HL-60 (cell line): ENCODE results near the gene DNAJC1.

ENCODE experiments used
- TF ChIP-seq, protein P1 (sequence below): IDR thresholded peaks from 2 replicates; pipeline ENCODE4 v1.6.1; 2012; ENCODE audit warnings: low read depth; ENCODE audit not compliant: insufficient replicate concordance
- TF ChIP-seq, protein P2 (sequence below): IDR thresholded peaks from one replicate; pipeline ENCODE4 v1.5.1; 2011; ENCODE audit warnings: low read length, control low read depth, inconsistent platforms; ENCODE audit not compliant: insufficient read depth

DNA sequence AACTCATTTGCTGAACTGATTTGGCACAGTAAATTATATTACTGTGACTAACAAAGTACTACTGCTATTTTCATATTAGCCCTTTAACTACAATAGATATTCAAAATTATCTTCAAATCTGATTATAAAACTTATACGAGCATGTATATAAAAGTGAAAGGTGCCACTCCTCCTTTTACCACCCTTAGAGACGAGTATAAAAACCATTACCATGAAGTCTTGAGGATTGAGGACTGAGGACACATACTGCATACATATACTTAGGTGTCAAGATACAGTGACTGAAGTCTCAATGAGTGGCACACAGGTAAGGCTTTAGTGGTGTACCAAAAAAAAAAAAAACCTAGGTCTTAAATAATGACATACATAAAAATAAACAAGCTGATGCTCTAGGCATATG, 98.6 kb downstream of the DNAJC1 start:
- TF ChIP-seq, protein P1, sequence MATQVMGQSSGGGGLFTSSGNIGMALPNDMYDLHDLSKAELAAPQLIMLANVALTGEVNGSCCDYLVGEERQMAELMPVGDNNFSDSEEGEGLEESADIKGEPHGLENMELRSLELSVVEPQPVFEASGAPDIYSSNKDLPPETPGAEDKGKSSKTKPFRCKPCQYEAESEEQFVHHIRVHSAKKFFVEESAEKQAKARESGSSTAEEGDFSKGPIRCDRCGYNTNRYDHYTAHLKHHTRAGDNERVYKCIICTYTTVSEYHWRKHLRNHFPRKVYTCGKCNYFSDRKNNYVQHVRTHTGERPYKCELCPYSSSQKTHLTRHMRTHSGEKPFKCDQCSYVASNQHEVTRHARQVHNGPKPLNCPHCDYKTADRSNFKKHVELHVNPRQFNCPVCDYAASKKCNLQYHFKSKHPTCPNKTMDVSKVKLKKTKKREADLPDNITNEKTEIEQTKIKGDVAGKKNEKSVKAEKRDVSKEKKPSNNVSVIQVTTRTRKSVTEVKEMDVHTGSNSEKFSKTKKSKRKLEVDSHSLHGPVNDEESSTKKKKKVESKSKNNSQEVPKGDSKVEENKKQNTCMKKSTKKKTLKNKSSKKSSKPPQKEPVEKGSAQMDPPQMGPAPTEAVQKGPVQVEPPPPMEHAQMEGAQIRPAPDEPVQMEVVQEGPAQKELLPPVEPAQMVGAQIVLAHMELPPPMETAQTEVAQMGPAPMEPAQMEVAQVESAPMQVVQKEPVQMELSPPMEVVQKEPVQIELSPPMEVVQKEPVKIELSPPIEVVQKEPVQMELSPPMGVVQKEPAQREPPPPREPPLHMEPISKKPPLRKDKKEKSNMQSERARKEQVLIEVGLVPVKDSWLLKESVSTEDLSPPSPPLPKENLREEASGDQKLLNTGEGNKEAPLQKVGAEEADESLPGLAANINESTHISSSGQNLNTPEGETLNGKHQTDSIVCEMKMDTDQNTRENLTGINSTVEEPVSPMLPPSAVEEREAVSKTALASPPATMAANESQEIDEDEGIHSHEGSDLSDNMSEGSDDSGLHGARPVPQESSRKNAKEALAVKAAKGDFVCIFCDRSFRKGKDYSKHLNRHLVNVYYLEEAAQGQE = no peak
- TF ChIP-seq, protein P2, sequence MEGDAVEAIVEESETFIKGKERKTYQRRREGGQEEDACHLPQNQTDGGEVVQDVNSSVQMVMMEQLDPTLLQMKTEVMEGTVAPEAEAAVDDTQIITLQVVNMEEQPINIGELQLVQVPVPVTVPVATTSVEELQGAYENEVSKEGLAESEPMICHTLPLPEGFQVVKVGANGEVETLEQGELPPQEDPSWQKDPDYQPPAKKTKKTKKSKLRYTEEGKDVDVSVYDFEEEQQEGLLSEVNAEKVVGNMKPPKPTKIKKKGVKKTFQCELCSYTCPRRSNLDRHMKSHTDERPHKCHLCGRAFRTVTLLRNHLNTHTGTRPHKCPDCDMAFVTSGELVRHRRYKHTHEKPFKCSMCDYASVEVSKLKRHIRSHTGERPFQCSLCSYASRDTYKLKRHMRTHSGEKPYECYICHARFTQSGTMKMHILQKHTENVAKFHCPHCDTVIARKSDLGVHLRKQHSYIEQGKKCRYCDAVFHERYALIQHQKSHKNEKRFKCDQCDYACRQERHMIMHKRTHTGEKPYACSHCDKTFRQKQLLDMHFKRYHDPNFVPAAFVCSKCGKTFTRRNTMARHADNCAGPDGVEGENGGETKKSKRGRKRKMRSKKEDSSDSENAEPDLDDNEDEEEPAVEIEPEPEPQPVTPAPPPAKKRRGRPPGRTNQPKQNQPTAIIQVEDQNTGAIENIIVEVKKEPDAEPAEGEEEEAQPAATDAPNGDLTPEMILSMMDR = no peak
